ENCODE measurements around the gene EPHA7.

EPHA7 gene

GRCh38 chr6:93392797-93393196 lies 26.6 kb downstream of the EPHA7 start:
- no peak for DNase-seq

- DNase-seq: no peak
These were observed 27.4 kb downstream of the EPHA7 start for GRCh38 chr6:93391965-93392364.

- no peak for DNase-seq
These were observed 30.2 kb downstream of the EPHA7 start for GRCh38 chr6:93389192-93389591.

- DNase-seq: no peak
These were observed 31.3 kb downstream of the EPHA7 start for GRCh38 chr6:93388070-93388469.

- no peak for DNase-seq
These were observed 43.3 kb downstream of the EPHA7 start for GRCh38 chr6:93376026-93376540.

GRCh38 chr6:93373445-93373844 lies 45.9 kb downstream of the EPHA7 start:
- no peak for DNase-seq

GRCh38 chr6:93371756-93372155 lies 47.6 kb downstream of the EPHA7 start:
- no peak for DNase-seq

- no peak for DNase-seq
These were observed 49.7 kb downstream of the EPHA7 start for GRCh38 chr6:93369586-93370134.

- no peak for DNase-seq
These were observed 52.9 kb downstream of the EPHA7 start for GRCh38 chr6:93366506-93366905.

- no peak for DNase-seq
These were observed 53.9 kb downstream of the EPHA7 start for GRCh38 chr6:93365445-93365844.

GRCh38 chr6:93358435-93358834 lies 60.9 kb downstream of the EPHA7 start:
- DNase-seq: no peak

- no peak for DNase-seq
These were observed 66.8 kb downstream of the EPHA7 start for GRCh38 chr6:93352604-93353003.

- no peak for DNase-seq
These were observed 68.1 kb downstream of the EPHA7 start for GRCh38 chr6:93351222-93351621.

- DNase-seq: no peak
These were observed 68.6 kb downstream of the EPHA7 start for GRCh38 chr6:93350774-93351173.

- DNase-seq: no peak
These were observed 75.0 kb downstream of the EPHA7 start for GRCh38 chr6:93344333-93344835.

GRCh38 chr6:93343476-93343875 lies 75.9 kb downstream of the EPHA7 start:
- DNase-seq: no peak

- no peak for DNase-seq
These were observed 77.3 kb downstream of the EPHA7 start for GRCh38 chr6:93341900-93342613.

- DNase-seq: no peak
These were observed 81.5 kb downstream of the EPHA7 start for GRCh38 chr6:93337772-93338394.

GRCh38 chr6:93337014-93337413 lies 82.3 kb downstream of the EPHA7 start:
- no peak for DNase-seq

- DNase-seq: no peak
These were observed 89.9 kb downstream of the EPHA7 start for GRCh38 chr6:93329301-93330000.

GRCh38 chr6:93327857-93328256 lies 91.5 kb downstream of the EPHA7 start:
- DNase-seq: no peak

GRCh38 chr6:93325761-93326160 lies 93.6 kb downstream of the EPHA7 start:
- DNase-seq: no peak

- DNase-seq: no peak
These were observed 95.7 kb downstream of the EPHA7 start for GRCh38 chr6:93323630-93324029.

All from GOT3 (cell line).